HG03045 (cell line): Measurements from ENCODE around the gene NOX5.

Experiments
- ATAC-seq: cut with Tn5 transposase; IDR thresholded peaks from one replicate; pipeline ENCODE4 v1.9.1; 2021; ENCODE audit warnings: mild to moderate bottlenecking, moderate library complexity; ENCODE audit not compliant: unreplicated experiment

Gene NOX5

DNA sequence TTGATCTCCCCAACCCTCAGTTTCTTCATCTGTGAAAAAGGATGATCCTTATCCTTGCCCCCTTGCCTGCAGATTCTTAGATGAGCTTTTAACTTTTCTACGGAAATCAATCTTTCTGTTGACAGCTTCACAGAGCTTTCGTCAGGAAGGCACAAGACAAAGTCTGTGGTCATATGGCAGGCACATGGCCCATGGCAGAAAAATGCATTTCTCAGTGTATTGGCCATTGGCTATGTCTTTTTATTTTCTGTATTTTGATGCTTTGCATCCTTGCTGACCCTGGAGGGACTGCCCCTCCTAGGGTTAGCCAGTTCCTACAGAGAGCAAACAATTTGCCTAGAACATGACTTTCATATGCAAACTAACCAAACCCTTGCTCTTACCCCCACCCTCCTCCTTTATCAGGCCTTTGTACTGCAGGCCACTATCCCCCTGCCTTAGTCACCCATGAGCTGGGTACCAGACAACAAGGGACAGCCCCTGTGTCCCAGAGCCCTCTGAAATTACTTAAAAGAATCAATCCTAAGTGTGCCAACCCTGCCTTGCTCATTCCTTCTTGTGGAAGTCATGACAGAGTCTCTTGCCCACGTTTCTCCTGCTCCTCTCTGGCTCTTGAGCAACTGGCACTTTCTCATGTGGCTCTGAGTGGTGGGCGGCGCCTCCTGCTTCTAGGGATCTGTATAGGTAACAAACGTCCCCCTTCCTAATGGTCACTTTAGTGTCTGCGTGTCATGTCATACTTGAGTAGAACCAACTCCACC, 24.1 kb upstream of the NOX5 start:
- no peak for ATAC-seq

DNA sequence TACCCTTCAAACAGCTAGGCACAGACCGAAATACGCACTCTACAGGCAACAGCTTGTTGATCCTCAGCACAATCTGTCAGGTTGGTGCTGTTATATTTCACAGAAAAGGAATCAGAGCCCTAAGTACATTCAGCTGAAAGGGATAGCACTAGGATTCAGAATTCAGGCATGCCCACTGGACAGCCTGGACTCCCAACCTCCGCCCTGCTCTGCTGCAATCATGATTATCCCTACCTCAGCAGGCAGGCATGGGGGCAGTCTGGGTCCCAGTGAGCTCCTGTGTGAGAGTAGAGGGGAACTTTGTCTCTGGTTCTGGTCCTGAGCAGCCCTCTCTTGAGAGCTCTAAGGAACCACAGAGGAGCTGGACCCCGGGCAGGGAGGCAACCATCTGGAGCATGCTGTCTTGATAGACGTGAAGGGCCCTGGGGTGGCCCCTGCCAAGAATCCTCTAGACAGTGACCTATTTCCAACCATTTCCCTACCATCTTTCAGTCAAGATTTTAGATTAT, 23.4 kb upstream of the NOX5 start:
- ATAC-seq, result no peak

DNA sequence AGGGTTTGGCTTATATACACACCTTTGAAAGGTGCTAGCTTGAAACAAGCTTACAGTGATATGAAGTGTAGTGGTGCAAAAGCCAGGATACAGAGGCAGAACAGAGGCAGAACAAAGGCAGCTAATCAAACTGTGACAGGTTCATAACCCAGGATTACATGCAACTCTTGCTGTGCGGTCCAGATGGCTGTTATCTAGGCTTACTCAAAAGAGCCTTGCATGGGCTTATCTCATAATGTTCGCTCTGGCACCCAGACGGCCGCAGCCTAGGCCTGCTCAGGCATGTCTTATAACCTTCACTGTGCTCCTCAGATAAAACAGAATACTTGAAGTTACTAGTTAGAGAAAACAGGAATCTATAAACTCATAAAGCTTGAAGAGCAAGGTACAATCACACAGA, 22.8 kb upstream of the NOX5 start:
- no peak for ATAC-seq

DNA sequence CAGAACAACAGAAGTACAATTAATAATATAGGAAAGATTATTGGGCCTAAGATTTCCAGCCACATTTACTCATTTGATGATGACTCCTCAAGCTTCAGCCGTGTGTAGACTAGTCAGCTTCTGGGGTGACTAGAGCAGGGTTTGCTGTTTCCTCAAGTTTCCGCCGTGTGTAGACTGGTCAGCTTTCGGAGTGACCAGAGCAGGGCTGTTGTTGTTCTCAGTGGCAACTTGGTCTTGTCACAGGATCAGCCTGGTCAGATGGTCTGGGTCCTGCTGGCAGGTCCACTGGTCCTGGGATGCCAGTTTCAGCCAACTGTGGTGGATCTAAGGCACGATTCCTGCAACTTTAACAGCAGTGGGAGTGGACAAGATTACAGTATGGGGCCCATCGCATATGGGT, 21.8 kb upstream of the NOX5 start:
- ATAC-seq, result no peak

DNA sequence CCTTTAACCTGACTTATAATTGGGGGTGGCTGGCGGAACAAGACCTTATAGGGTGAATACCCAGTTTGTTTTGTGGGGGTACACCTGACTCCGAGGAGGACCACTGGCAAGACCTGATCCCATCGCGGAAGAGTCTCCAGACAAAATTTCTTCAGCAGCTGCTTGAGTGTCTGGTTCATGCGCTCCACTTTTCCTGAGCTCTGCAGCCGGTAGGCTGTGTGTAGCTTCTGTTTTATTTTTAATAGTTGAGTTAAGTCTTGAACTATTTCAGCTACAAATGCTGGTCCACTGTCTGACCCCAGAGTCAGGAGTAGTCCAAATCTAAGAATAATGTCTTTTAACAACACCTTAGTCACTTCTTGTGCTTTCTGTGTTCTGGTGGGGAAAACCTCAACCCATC, 21.2 kb upstream of the NOX5 start:
- no peak for ATAC-seq

DNA sequence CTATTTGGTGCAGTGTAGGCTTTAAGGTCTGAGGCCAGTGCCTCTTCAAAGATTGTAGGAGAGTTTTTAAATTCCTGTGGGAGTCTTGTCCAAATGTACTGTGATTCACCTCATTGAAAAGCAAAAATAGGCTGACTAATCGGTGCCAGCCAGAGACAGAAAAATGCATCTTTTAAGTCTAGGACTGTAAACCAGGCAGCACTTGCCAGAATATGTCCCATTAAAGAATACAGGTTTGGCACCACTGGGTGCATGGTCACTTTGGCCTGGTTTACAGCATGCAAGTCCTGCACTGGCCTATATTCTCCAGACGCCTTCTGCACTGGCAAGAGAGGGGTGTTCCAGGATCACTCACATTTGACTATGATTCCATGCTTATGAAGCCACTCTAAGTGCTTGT, 20.3 kb upstream of the NOX5 start:
- ATAC-seq, result no peak

DNA sequence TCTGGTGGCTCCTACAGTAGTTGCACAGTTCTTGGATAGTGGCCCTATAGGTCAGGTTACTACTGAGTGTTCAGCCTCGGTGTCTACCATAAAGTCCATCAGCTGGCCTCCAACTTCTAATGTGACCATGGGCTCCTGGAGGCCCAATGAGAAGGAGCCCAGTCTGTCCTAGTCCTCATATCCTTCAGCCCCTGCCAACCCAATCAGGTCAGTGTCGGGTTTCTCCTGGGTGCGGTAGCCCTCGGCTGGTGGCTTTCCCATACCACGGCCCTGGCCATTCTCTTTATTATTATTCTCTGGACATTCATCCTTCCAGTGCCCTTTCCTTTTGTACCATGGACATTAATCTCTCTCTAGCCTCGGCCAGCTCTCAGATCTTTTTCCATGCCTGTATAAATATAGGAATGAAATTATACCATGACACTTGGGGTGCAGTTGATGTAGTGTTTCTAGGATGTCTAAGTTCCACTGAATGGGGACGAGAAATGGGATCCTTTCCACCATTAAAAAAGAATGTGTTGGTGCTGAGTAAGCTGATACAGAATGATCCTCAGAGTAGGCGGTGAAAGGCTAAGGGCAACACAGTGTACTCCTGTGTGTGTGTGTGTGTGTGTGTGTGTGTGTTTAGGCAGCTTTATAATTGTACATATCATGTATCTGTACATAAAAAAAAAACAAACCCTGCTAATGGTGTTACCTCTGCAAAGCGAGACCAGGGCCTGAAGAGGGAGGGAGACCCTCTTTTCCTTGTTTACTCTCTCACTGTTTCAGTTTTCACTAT, 19.3 kb upstream of the NOX5 start:
- no peak for ATAC-seq

DNA sequence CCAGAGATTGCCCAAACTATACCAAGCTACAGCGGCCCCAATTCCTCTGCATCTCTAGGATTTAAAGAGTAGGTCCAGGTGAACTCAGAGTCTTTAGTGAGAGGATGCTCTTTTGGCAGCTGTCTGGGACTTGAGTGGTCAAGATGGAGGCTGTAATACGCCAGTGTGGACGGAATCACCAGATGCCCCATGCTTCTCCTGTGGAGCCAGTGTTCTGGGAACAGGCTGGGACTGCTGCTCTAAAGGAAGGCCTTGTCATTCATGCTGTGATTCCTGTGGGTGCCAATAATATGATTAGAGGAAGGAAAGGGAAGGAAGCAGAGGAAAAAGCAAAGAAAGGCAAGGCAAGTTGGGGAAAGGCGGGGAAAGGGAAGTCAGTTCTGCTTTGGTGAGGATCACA, 17.4 kb upstream of the NOX5 start:
- ATAC-seq, result no peak

DNA sequence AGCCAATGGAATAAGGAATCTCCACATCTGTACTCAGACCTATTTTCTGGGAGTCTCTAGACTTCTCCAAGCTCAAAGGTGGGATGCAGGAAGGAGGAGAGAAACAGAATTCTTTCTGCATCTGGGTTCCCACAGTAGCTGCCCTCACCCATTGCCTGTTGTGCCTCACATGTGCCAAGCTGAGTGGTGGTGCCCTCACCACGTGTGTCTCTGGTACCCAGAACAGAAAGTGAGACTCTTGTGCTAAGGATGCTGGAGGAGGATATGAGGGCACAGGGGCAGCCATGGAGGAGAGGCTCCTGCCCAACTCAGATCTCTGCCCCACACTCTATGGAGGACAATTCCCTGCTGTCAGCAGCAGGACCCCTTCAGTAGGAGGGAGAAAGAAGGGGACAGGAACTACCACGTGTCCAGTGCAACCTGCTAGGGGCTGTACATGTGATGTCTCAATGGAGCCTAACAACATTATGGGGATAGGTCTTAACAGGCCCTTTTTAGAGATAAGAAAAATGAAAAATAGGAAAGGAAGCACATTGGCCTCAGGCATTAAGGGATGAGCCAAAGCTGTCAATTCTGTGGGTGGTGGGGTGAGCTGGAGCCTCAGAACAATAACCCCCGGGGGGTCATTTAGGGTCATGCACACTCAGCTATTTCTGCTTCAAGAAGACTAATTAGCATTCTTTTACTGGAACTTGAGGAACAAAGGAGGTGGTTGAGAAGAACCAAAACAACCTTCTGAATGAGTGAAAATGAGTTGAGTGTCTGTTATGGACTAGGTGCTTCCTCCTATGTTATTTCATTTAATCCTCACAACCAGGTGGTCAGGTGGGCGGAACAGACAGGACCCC, 16.3 kb upstream of the NOX5 start:
- no peak for ATAC-seq

DNA sequence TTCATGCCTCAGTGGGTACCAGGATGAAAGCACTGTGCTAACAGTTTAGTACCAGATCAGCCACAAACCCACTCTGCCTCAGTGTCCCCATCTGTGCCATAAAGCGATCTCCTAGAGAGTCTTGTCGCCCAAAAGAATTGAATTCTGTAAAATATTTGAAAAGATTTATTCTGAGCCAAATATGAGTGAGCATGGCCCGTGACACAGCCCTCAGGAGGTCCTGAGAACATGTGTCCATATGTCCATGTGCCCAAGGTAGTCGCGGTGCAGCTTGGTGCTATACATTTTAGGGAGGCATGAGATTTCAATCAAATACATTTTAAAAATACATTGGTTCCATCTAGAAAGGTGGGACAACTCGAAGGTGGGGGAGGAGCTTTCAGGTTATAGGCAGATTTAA, 15.4 kb upstream of the NOX5 start:
- no peak for ATAC-seq

DNA sequence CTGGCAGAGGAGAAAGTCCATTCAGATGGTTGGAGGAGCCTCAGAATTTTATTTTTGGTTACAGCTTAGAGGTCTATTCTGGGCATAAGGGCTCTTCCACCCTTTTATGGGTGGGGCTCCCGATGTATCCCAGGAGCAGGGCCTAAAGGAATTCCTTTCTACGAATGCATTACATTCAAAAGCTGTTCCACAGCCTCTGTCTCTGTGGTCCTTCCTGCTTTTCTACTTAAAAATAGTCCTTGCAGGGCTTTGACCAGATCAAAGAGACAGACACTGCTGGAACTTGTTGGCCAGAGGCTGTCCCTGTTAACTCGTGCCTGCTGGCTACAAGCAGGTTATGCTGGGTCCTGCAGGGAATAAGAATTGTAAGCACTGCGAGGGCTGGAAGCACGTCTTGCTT, 14.4 kb upstream of the NOX5 start:
- no peak for ATAC-seq

DNA sequence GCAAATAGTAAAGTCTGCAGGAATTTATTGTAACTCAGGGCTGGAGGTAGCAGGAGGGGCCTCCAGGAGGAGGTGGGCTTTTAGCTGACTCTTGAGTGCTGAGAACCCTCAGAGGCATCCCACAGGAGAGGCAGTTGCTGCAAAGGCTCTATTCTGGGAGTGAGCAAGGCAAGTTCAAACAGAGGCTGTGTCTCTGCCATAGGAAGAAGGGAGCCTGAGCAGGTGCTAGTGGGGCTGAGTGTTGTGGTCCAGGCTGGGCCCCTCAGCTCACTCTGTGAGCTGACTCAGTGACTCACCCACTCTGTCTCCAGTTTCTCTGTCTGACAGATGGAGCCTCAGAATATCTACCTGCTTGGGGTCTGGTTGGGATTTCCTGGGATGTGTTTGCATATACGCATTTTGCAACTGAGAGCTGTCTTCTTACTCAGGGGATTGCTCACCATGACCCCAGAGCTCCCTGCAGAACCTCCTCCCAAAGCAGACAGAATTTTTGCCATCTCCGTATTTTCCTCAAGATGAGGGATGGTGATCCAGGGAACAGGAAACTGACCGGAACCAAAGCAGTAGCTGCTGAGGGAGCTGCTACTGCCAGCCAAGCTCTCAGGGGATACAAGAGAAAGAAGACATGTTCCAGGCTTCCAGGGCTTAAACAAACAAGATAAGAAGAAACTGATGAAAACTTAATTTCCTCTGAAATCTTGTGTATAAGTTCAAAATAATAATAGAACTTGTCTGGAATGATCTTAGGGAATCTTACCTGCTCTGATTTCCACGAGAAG, 13.6 kb upstream of the NOX5 start:
- no peak for ATAC-seq

DNA sequence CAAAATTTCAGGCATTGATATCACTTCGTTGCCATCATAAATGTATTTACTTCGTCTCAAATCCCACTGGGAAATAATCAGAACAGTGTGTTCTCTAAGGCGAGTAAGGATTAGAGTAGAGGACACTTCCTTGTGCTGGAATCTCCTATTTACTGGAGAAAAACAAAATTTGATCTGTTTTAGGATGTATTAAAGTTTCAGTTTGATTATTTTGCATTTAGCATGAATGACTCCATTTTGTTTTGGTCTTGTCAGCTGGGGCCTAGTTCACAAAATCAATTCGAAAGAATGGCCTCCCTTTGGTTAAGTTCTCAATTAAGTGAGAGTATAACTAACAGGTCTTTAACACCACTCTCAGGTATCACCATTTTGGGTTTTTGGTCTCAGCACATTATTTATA, 11.7 kb upstream of the NOX5 start:
- no peak for ATAC-seq

DNA sequence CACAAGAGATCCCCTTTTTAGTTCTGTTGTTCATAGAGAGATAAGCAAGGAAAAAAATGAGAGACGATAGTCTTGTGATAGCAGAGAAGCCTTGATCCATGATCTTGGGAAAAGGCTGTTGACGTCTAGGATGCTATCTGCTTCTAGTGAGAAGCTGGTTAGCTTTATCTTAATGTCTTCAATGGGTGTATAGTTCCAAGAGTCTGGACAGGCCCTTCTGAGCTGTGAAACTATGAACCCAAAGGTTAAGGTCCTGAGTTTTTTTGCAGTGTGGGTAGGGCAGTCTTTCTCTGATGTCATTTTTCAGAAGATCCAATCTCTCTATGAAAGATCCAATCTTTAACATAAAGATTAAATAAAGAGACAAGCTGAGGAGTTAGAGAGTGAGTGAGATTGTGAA, 10.5 kb upstream of the NOX5 start:
- ATAC-seq, result no peak

DNA sequence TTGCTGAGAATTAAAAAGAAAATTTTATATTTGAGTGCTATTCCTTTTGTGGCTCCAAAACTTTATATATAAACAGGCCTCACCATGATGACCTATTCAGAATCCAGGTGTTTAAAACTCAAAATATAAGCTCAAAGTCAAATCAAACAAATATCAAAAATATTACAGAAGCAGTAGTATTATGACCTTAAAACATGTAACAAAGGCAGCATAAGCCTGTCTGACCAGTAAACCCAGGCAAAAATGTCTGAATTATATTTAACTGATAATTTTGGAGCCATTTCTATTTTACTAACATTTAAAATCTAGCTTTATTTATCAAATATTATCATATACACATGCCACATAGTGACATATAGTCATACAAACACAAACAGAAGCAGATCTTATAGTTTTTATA, 6.4 kb upstream of the NOX5 start:
- no peak for ATAC-seq

DNA sequence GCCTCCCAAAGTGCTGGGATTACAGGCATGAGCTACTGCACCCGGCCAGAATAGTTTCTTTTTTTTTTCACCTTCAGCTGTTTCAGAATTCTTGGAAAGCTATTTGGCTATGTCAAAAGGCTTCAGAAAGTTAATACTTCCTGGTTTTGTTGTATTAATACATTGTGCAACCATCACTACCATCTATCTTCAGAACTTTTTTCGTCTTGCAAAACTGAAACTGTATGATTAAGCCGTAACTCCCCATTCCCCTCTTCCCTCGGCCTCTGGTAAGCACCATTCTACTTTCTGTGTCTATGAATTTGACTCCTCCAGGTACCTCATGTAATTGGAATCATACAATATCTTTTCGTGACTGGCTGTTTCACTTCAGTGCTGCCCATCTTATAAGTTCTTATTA, 5.2 kb upstream of the NOX5 start:
- no peak for ATAC-seq

DNA sequence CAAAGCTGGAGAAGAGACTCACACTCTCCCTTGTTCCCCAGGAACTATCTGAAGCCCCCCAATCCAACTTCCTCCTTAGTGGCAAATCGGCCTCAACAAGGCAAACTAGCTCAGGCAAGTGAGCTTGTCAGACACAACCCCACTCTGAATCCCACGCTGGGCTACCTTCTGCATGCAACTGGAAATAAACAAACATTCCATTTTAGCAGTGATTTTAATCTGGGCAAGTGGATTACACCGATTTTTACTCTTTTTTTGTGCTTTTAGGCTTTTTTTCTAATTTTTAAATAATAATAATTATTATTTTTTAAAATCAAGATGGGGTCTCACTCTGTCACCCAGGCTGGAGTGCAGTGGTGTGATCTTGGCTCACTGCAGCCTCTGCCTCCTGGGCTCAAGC, 2.9 kb upstream of the NOX5 start:
- no peak for ATAC-seq

DNA sequence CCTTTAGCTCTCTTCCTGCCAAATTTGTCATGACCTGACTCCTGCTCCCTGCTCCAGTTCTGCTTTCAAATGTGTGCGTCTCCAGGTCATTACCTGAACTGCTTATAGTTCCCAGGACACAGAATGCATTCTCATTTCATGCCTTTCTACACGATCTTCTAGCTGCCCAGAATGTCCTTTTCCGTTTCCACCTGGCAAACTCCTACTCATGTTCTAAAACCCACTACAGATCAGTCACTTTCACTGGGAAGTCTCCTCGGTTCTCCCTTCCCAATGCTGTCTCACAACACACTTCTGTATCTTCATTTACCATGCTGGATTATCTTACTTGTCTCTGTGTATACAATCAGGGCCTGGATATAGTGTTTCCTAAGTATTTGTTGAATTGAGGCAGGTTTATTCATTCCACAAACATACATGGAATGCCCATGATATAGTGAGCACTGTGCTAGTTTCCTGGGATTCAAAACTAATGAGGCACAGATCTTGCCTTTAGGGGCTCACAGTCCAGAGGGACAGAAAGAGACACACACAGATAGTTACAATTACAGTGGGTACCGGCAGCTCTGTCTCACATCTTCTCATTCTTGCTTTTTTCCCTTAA, 1.6 kb upstream of the NOX5 start:
- no peak for ATAC-seq

DNA sequence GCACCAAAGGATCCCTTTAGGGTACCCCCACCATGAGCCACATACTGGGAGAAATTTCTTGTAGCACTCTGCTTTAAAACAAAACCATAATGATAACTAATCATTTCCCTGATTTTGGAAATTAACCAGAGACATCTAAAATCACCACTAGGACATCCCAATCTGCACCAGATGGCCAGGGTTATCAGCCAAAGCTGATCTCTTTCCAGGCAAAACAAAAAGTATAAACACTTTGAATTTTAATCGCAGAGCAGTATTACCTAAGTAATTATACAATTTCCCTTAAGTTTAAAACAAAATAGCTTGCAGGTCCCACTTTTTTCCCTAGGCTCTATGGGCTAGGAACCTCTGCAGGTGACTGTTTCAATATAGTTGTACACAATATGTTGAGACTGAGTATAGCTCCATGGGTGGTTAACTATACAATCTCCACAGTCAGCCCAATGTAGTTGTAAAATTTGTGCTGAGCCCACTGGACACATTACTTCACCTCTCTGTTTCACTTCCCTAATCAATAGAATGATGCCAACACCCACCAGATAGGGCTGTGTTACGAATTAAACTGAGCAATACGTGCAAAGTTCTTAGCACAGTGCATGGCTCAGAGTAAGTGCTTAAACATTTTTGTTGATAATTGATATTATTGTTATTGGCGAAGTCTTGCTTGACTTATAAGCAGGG, 629 bp upstream of the NOX5 start:
- no peak for ATAC-seq

DNA sequence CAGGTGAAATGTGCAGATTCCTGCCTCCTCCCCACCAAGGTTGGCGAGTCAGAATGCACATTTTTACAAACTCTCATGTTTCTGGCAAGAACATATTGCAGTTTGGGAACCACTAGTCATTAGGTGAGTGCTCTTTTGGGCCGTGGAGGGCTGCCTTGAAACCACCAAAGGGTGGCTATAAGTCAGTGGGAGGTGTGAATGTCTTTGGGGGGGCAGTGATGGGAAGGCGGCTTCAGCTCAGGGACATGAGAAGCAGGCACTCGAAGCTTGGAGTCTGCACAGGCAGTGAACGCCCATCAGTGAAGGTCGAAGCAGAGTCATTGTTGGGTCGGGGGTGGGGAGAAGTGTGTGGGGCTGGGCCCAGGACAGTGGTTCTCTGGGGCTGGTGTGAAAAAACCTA, 1.1 kb downstream of the NOX5 start:
- ATAC-seq, result no peak
